OCI-LY1 (cell line): ENCODE results near the gene RNF157.

Source experiments
- H2AFZ ChIP-seq: fragments of 200-600 bp; sonication (generic), shearing (Covaris generic); 2 replicates; pipeline ENCODE4 v1.6.0; 2014; ENCODE audit warnings: antibody characterized with exemption, mild to moderate bottlenecking, low read length
- H3F3A ChIP-seq: fragments of 200-600 bp; sonication (generic), shearing (Covaris generic); 2 replicates; pipeline ENCODE4 v1.6.0; 2014; ENCODE audit warnings: mild to moderate bottlenecking, antibody characterized with exemption, low read length, moderate library complexity; ENCODE audit not compliant: insufficient read depth
- H3K27ac ChIP-seq: fragments of 200-600 bp; sonication (generic); 2 replicates; pipeline ENCODE4 v1.5.1; 2014; ENCODE audit warnings: low read length, mixed run types, mild to moderate bottlenecking, low read depth; ENCODE audit not compliant: poor library complexity, severe bottlenecking
- H3K27me3 ChIP-seq: fragments of 200-600 bp; sonication (generic); 2 replicates; pipeline ENCODE4 v1.6.0; 2014; ENCODE audit warnings: antibody characterized with exemption, mild to moderate bottlenecking, low read length, moderate library complexity; ENCODE audit not compliant: insufficient read depth
- H3K36me3 ChIP-seq: fragments of 200-600 bp; sonication (generic); 2 replicates; pipeline ENCODE4 v1.6.1; 2014; ENCODE audit warnings: mild to moderate bottlenecking, antibody characterized with exemption, low read length, moderate library complexity, mixed read lengths; ENCODE audit not compliant: insufficient read depth
- H3K4me1 ChIP-seq: fragments of 200-600 bp; sonication (generic); 2 replicates; pipeline ENCODE4 v1.5.1; 2014; ENCODE audit warnings: mild to moderate bottlenecking, low read length, moderate library complexity; ENCODE audit not compliant: insufficient read depth, severe bottlenecking
- H3K4me2 ChIP-seq: fragments of 200-600 bp; sonication (generic), shearing (Covaris generic); 2 replicates; pipeline ENCODE4 v1.6.1; 2014; ENCODE audit warnings: low read length
- H3K4me3 ChIP-seq: fragments of 200-600 bp; sonication (generic); 2 replicates; pipeline ENCODE4 v1.5.1; 2014; ENCODE audit warnings: low read length, low read depth, mild to moderate bottlenecking, mixed read lengths; ENCODE audit not compliant: poor library complexity, severe bottlenecking
- H3K79me2 ChIP-seq: fragments of 200-600 bp; shearing (Covaris generic); 2 replicates; pipeline ENCODE4 v1.6.1; 2016; ENCODE audit warnings: mixed run types, low read length, mixed read lengths; ENCODE audit not compliant: insufficient read depth
- H3K9ac ChIP-seq: fragments of 200-600 bp; sonication (generic), shearing (Covaris generic); 2 replicates; pipeline ENCODE4 v1.6.1; 2014; ENCODE audit warnings: mild to moderate bottlenecking, low read length, mixed read lengths
- H3K9me2 ChIP-seq: fragments of 200-600 bp; sonication (generic), shearing (Covaris generic); 2 replicates; pipeline ENCODE4 v1.6.1; 2014; ENCODE audit warnings: low read depth, mild to moderate bottlenecking, low read length, mixed read lengths
- H3K9me3 ChIP-seq: fragments of 200-600 bp; shearing (Covaris generic); 2 replicates; pipeline ENCODE4 v1.6.1; 2014; ENCODE audit warnings: low read length, mixed read lengths
- H4K20me1 ChIP-seq: fragments of 200-600 bp; sonication (generic), shearing (Covaris generic); 2 replicates; pipeline ENCODE4 v1.6.0; 2016; ENCODE audit warnings: mild to moderate bottlenecking, low read length; ENCODE audit not compliant: insufficient read depth
- CTCF ChIP-seq: fragments of 200-600 bp; sonication (generic), shearing (Covaris generic); IDR thresholded peaks from 2 replicates; pipeline ENCODE4 v1.5.1; 2017; ENCODE audit warnings: mild to moderate bottlenecking, antibody characterized with exemption, low read length, moderate library complexity, mixed read lengths
- EZH2 ChIP-seq: fragments of 200-600 bp; sonication (generic), shearing (Covaris generic); IDR thresholded peaks from 2 replicates; pipeline ENCODE4 v1.8.0; 2017; ENCODE audit warnings: borderline replicate concordance, mixed run types, mild to moderate bottlenecking, antibody characterized with exemption, low read length, moderate library complexity, mixed read lengths

The RNF157 gene

GRCh38 chr17:76275382-76276068 lies 35.2 kb upstream of the RNF157 start:
- Histone ChIP-seq H3K4me3 (no peak overlapping the region), H3F3A (no peaks in the 10 kb centered on the region), H2AFZ (no peak overlapping the region), H3K4me2 (no peak overlapping the region), H3K9me2 (no peaks in the 10 kb centered on the region), H3K36me3 (no peaks in the 10 kb centered on the region; the same call in 1 of the 2 replicates), H3K9me3 (no peaks in the 10 kb centered on the region), H3K27ac (no peak overlapping the region), H3K27me3 (no peaks in the 10 kb centered on the region; the same call in 1 of the 2 replicates), H4K20me1 (no peaks in the 10 kb centered on the region), H3K79me2 (no peaks in the 10 kb centered on the region), H3K4me1 (peaks cover 19% of the 10 kb centered on the region), H3K9ac (no peak overlapping the region)
- TF ChIP-seq CTCF = no peak
- TF ChIP-seq EZH2 = no peak

GRCh38 chr17:76274112-76274956 lies 34.0 kb upstream of the RNF157 start:
- Histone ChIP-seq H3K9me3 (no peaks in the 10 kb centered on the region), H3K4me3 (no peak overlapping the region), H3K4me2 (no peak overlapping the region), H3K27ac (no peak overlapping the region), H3F3A (no peaks in the 10 kb centered on the region), H3K9ac (no peak overlapping the region), H3K27me3 (no peaks in the 10 kb centered on the region; the same call in 1 of the 2 replicates), H3K36me3 (peaks cover under 1% of the 10 kb centered on the region; the same call in 1 of the 2 replicates), H3K9me2 (no peaks in the 10 kb centered on the region), H2AFZ (no peak overlapping the region), H3K4me1 (peaks cover 19% of the 10 kb centered on the region), H3K79me2 (no peaks in the 10 kb centered on the region), H4K20me1 (no peaks in the 10 kb centered on the region)
- TF ChIP-seq EZH2 (no peak), CTCF (no peak)

GRCh38 chr17:76273445-76274111 lies 33.3 kb upstream of the RNF157 start:
- no peak overlapping the region for H3K4me3 ChIP-seq
- peaks cover 6% of the 10 kb centered on the region; the same call in 1 of the 2 replicates for H3K36me3 ChIP-seq
- no peaks in the 10 kb centered on the region for H3K9me3 ChIP-seq
- no peak overlapping the region for H3K9ac ChIP-seq
- peaks cover 19% of the 10 kb centered on the region for H3K4me1 ChIP-seq
- no peaks in the 10 kb centered on the region for H3F3A ChIP-seq
- H3K27me3 ChIP-seq = no peaks in the 10 kb centered on the region; the same call in 1 of the 2 replicates
- H3K9me2 ChIP-seq = no peaks in the 10 kb centered on the region
- H2AFZ ChIP-seq = no peak overlapping the region
- H4K20me1 ChIP-seq = no peaks in the 10 kb centered on the region
- H3K4me2 ChIP-seq = no peak overlapping the region
- H3K27ac ChIP-seq = no peak overlapping the region
- TF ChIP-seq CTCF (no peak), EZH2 (no peak)
- no peaks in the 10 kb centered on the region for H3K79me2 ChIP-seq
